ENCODE measurements around the gene FBXO2. TPM values are rescaled to one million over a fixed set of nuclear protein-coding genes. Genes with fewer than 3 reads are reported as not detected.

The FBXO2 gene
- total RNA-seq, 1 donor from 2014 or later, result 64.0 TPM

- Mint-ChIP-seq H3K36me3 (ENCODE audit: low read depth, unreplicated experiment) (peaks cover 2% of the 10 kb centered on the region), H3K4me1 (ENCODE audit: low read depth, unreplicated experiment) (no peaks in the 10 kb centered on the region), H3K27ac (ENCODE audit: unreplicated experiment) (no peak overlapping the region), H3K27me3 (ENCODE audit: low read depth, unreplicated experiment) (peaks cover 78% of the 10 kb centered on the region), H3K4me3 (ENCODE audit: unreplicated experiment) (no peak overlapping the region), H3K9me3 (ENCODE audit: unreplicated experiment) (no peaks in the 10 kb centered on the region)
- Histone ChIP-seq H3K9me3 (ENCODE audit: insufficient read depth, low read depth, low read length) (no peaks in the 10 kb centered on the region), H2AFZ (ENCODE audit: low read depth, low read length) (no peak overlapping the region), H3K79me2 (ENCODE audit: insufficient read depth, low read length) (no peaks in the 10 kb centered on the region), H3K27ac (ENCODE audit: low read depth, low read length) (no peak overlapping the region), H3K4me3 (ENCODE audit: insufficient read depth, low read depth, low read length) (no peak overlapping the region), H3K36me3 (ENCODE audit: insufficient read depth, low read length) (no peaks in the 10 kb centered on the region), H3K27me3 (ENCODE audit: insufficient read depth, low read length) (peaks cover 4% of the 10 kb centered on the region), H3K9ac (ENCODE audit: low read length) (no peak overlapping the region), H4K20me1 (ENCODE audit: insufficient read depth, low read length) (no peaks in the 10 kb centered on the region), H3K4me1 (ENCODE audit: insufficient read depth, low read length) (no peaks in the 10 kb centered on the region), H3K4me2 (ENCODE audit: low read length) (no peak overlapping the region)
- no peak for FAIRE-seq
- DNase-seq (ENCODE audit: low read depth), result no peak
- TF ChIP-seq EZH2 (IDR thresholded peaks at IDR 0.05; ENCODE audit: insufficient read depth, low read length) (no peak), CTCF (IDR thresholded peaks at IDR 0.05; ENCODE audit: insufficient read depth, low read depth, low read length) (no peak)
Observed at GRCh38 chr1:11616766-11617165, 37.5 kb downstream of the FBXO2 start.

- H3K4me1 ChIP-seq (ENCODE audit: insufficient read depth, low read length), result no peaks in the 10 kb centered on the region
- Mint-ChIP-seq H3K9me3 (ENCODE audit: unreplicated experiment) (no peaks in the 10 kb centered on the region), H3K36me3 (ENCODE audit: low read depth, unreplicated experiment) (no peaks in the 10 kb centered on the region), H3K27ac (ENCODE audit: unreplicated experiment) (no peak overlapping the region), H3K4me1 (ENCODE audit: low read depth, unreplicated experiment) (no peaks in the 10 kb centered on the region), H3K27me3 (ENCODE audit: low read depth, unreplicated experiment) (peaks cover 80% of the 10 kb centered on the region), H3K4me3 (ENCODE audit: unreplicated experiment) (no peak overlapping the region)
- H4K20me1 ChIP-seq (ENCODE audit: insufficient read depth, low read length), result no peaks in the 10 kb centered on the region
- no peak overlapping the region for H3K27ac ChIP-seq (ENCODE audit: low read depth, low read length)
- H3K9ac ChIP-seq (ENCODE audit: low read length), result no peak overlapping the region
- H3K4me3 ChIP-seq (ENCODE audit: insufficient read depth, low read depth, low read length), result no peak overlapping the region
- no peaks in the 10 kb centered on the region for H3K9me3 ChIP-seq (ENCODE audit: insufficient read depth, low read depth, low read length)
- no peak overlapping the region for H3K4me2 ChIP-seq (ENCODE audit: low read length)
- peaks cover 5% of the 10 kb centered on the region for H3K27me3 ChIP-seq (ENCODE audit: insufficient read depth, low read length)
- H2AFZ ChIP-seq (ENCODE audit: low read depth, low read length), result no peak overlapping the region
- no peaks in the 10 kb centered on the region for H3K79me2 ChIP-seq (ENCODE audit: insufficient read depth, low read length)
- DNase-seq (ENCODE audit: low read depth), result no peak
- FAIRE-seq, result no peak
- H3K36me3 ChIP-seq (ENCODE audit: insufficient read depth, low read length), result no peaks in the 10 kb centered on the region
- no peak for TF ChIP-seq CTCF (IDR thresholded peaks at IDR 0.05; ENCODE audit: insufficient read depth, low read depth, low read length)
- no peak for TF ChIP-seq EZH2 (IDR thresholded peaks at IDR 0.05; ENCODE audit: insufficient read depth, low read length)
Observed at GRCh38 chr1:11615090-11615489, 39.1 kb downstream of the FBXO2 start.

- DNase-seq (ENCODE audit: low read depth), result no peak
- Histone ChIP-seq H3K4me2 (ENCODE audit: low read length) (no peak overlapping the region), H3K9ac (ENCODE audit: low read length) (no peak overlapping the region), H3K4me1 (ENCODE audit: insufficient read depth, low read length) (no peaks in the 10 kb centered on the region), H3K79me2 (ENCODE audit: insufficient read depth, low read length) (no peaks in the 10 kb centered on the region), H3K27ac (ENCODE audit: low read depth, low read length) (no peak overlapping the region), H3K27me3 (ENCODE audit: insufficient read depth, low read length) (peaks cover 5% of the 10 kb centered on the region), H4K20me1 (ENCODE audit: insufficient read depth, low read length) (no peaks in the 10 kb centered on the region), H3K4me3 (ENCODE audit: insufficient read depth, low read depth, low read length) (no peak overlapping the region), H3K9me3 (ENCODE audit: insufficient read depth, low read depth, low read length) (no peaks in the 10 kb centered on the region), H2AFZ (ENCODE audit: low read depth, low read length) (no peak overlapping the region), H3K36me3 (ENCODE audit: insufficient read depth, low read length) (no peaks in the 10 kb centered on the region)
- no peaks in the 10 kb centered on the region for H3K4me1 Mint-ChIP-seq (ENCODE audit: low read depth, unreplicated experiment)
- no peak for TF ChIP-seq EZH2 (IDR thresholded peaks at IDR 0.05; ENCODE audit: insufficient read depth, low read length)
- TF ChIP-seq CTCF (IDR thresholded peaks at IDR 0.05; ENCODE audit: insufficient read depth, low read depth, low read length), result no peak
- H3K27me3 Mint-ChIP-seq (ENCODE audit: low read depth, unreplicated experiment), result peaks cover 77% of the 10 kb centered on the region
- H3K4me3 Mint-ChIP-seq (ENCODE audit: unreplicated experiment), result no peak overlapping the region
- no peak for FAIRE-seq
- H3K9me3 Mint-ChIP-seq (ENCODE audit: unreplicated experiment), result no peaks in the 10 kb centered on the region
- H3K27ac Mint-ChIP-seq (ENCODE audit: unreplicated experiment), result no peak overlapping the region
- H3K36me3 Mint-ChIP-seq (ENCODE audit: low read depth, unreplicated experiment), result no peaks in the 10 kb centered on the region
Observed at GRCh38 chr1:11613347-11613746, 40.9 kb downstream of the FBXO2 start.

Measured in astrocyte (in vitro differentiated cells and primary cell).